LNCaP clone FGC (cell line): ENCODE results near the gene LRRC43.

Experiments
- DNase-seq: peaks from one replicate; pipeline ENCODE4 v3.0.0-alpha.2; 2011; ENCODE audit warnings: low read depth
- H3K4me3 ChIP-seq: 2 replicates; pipeline ENCODE4 v1.5.1; 2011; ENCODE audit warnings: mild to moderate bottlenecking, low read depth, low read length, control low read depth
- TF ChIP-seq, protein P1 (sequence below): IDR thresholded peaks from 2 replicates; pipeline ENCODE4 v1.5.1; 2012; ENCODE audit warnings: mild to moderate bottlenecking; ENCODE audit not compliant: control insufficient read depth, insufficient read depth; ENCODE audit errors: extremely low read depth

Gene LRRC43, protein sequence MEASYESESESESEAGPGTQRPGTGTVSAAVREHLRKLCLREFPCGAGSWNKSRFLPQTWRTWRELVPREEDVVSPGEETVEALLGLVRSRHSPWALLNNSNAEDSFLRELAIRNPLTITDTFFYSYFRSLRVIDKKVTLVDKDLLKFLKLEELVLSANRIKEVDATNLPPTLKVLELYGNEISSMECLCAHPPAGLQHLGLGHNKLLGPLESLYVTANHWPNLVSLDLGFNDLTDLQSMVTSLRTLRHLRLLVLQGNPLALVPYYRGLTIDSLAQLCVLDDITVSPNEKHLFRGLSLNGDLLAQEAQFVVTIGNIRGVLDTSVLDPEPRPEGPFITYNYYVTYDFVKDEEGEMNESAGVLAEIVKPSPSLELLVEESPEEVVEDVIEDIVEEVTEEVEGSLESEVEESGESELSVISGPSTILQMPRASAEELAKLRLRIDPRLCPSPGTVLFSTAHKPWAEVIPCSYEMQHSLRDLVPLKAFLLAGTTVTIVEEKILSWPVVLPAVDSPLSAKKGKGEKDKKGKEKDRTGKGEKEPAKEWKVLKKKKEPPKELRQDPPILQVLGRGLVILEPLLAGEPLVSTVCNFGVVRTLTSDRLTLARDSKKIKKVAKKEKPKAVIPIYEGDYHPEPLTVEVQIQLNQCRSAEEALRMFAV

DNA sequence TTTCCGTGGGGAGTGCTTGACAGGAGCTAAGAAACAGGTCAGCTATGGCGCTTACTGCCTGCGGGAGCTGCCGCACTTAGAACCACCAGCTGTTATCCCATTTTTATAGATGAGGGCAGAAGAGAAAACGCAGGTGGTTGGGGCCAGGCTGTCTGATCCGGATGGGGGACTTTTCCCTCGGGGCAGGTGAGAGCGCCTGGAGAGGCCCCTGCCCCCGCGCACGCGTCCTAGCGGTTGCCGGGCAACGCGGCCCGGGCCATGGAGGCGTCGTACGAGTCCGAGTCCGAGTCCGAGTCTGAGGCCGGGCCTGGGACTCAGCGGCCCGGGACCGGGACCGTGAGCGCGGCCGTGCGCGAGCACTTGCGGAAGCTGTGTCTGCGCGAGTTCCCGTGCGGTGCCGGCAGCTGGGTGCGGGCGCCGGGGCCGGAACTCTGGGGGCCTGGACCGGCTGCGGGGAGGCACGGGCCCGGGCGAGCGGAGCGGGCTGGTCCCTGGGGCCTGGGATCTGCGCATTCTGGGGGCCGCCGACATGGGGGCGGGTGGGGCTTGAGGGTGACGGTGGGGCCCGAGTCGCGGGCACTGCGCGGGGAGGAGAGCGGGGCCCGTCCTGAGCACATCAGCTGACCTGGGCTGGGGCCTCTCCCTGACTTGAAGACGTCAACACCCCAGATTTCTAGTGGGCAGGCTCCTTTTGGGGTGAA lies at the start of gene LRRC43:
Gene LRRC43, plus strand, starts transcription at position 237 of the 701 bp plus-strand sequence. Its CDS starts 22 bp downstream, at position 259.
- H3K4me3 ChIP-seq, result no peak within 1 kb of the TSS
- DNase-seq, result no peak

GRCh38 chr12:122133192-122133950 lies 49.6 kb upstream of the LRRC43 start:
- no peak overlapping the region for H3K4me3 ChIP-seq
- DNase-seq, result no peak
- TF ChIP-seq, protein P1, sequence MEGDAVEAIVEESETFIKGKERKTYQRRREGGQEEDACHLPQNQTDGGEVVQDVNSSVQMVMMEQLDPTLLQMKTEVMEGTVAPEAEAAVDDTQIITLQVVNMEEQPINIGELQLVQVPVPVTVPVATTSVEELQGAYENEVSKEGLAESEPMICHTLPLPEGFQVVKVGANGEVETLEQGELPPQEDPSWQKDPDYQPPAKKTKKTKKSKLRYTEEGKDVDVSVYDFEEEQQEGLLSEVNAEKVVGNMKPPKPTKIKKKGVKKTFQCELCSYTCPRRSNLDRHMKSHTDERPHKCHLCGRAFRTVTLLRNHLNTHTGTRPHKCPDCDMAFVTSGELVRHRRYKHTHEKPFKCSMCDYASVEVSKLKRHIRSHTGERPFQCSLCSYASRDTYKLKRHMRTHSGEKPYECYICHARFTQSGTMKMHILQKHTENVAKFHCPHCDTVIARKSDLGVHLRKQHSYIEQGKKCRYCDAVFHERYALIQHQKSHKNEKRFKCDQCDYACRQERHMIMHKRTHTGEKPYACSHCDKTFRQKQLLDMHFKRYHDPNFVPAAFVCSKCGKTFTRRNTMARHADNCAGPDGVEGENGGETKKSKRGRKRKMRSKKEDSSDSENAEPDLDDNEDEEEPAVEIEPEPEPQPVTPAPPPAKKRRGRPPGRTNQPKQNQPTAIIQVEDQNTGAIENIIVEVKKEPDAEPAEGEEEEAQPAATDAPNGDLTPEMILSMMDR, result no peak

More for the DNA sequence above, at the start of gene LRRC43:
- TF ChIP-seq, protein P1, result no peak

GRCh38 chr12:122135437-122136031 lies 47.4 kb upstream of the LRRC43 start:
- DNase-seq, result no peak
- no peak overlapping the region for H3K4me3 ChIP-seq
- TF ChIP-seq, protein P1, result no peak

- no peak for DNase-seq
- TF ChIP-seq, protein P1, result no peak
- no peak overlapping the region for H3K4me3 ChIP-seq
Measured at GRCh38 chr12:122137229-122137628, 45.7 kb upstream of the LRRC43 start.

DNA sequence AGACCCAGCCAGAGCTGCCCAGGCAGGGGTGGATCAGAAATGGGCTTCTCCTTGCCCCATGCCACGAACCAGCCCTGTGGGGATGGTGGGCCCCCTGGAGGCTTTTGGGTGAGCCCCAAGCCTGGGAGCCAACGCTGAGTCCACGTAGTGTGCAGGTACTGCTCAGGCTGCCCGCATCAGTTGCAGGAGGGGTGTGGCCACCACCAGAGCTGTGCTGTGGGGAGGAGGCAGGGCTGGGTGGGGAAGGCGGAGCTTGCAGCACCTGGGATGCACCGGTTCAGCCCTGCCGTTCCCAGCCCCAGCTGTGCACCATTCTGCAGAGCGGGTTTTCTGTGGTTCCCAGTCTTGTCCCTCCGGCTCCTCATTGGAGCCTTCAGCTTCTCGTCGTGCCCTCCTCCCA lies 45.2 kb upstream of the LRRC43 start:
- peak; percentile 36 for DNase-seq
- no peak overlapping the region for H3K4me3 ChIP-seq
- TF ChIP-seq, protein P1, result no peak

DNA sequence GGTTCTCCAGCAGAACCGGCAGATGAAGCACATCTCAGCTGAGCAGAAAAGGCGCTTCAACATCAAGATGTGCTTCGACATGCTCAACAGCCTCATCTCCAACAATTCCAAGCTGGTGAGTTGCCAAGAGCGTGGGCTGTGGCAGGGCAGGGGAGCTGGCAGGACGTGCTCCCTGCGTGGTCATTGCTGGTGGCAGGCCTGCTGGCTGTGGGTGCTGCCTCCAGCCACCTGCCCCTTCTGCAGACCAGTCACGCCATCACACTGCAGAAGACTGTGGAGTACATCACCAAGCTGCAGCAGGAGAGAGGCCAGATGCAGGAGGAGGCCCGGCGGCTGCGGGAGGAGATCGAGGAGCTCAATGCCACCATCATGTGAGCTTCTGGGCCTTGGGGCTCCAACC lies 44.7 kb upstream of the LRRC43 start:
- TF ChIP-seq, protein P1, result no peak
- H3K4me3 ChIP-seq, result no peak overlapping the region
- no peak for DNase-seq
